IMR-90 (cell line): ENCODE results near the gene MLXIPL.

Experiments
- CTCF ChIP-seq: conservative IDR thresholded peaks from 2 replicates; pipeline ENCODE4 v1.5.1; 2012; ENCODE audit warnings: mild to moderate bottlenecking, low read depth, low read length, improper control_type of control experiment
- POLR2A ChIP-seq: IDR thresholded peaks from 2 replicates; pipeline ENCODE4 v1.6.1; 2012; ENCODE audit warnings: mild to moderate bottlenecking, low read depth, low read length
- TF ChIP-seq, protein P1 (sequence below): fragments of 150-350 bp; IDR thresholded peaks from 2 replicates; pipeline ENCODE4 v1.6.1; 2017; ENCODE audit warnings: mild to moderate bottlenecking, antibody characterized with exemption, low read length, low read depth

GRCh38 chr7:73646785-73647724, 22.7 kb upstream of the MLXIPL start:
- TF ChIP-seq CTCF: no peak
- TF ChIP-seq POLR2A: no peak
- TF ChIP-seq, protein P1, sequence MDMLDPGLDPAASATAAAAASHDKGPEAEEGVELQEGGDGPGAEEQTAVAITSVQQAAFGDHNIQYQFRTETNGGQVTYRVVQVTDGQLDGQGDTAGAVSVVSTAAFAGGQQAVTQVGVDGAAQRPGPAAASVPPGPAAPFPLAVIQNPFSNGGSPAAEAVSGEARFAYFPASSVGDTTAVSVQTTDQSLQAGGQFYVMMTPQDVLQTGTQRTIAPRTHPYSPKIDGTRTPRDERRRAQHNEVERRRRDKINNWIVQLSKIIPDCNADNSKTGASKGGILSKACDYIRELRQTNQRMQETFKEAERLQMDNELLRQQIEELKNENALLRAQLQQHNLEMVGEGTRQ: no peak
